ENCODE results near the gene SUCO. TPM values are rescaled to one million over a fixed set of nuclear protein-coding genes. Genes with fewer than 3 reads are reported as not detected.

SUCO gene
- total RNA-seq, 1 experiment from 2014 or later, result 37.4 TPM

DNA sequence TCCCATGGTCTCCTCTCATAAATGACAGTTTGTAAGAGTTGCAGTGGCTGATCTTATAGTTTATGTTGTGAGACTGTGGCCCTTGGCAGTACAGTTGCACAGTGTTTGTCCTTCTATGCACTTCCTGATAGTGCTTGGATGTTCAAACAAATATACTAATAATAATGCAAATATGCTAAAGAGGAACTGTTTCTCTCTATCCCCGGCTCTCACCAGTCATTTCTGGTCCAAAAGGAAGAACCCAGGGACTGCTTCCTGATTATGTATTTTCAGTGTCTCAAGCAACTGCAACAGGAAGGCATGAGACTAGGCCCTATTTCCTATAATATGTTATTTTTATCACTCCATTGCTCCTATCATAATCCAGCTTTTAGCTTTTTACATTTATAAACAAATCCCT is 17.0 kb upstream of the SUCO start:
- ChIA-PET CTCF (no interaction called here), POLR2A (no interaction called here)
- no peak overlapping the region for H3K27ac Mint-ChIP-seq
- no peaks in the 10 kb centered on the region for H3K4me1 Mint-ChIP-seq
- TF ChIP-seq ZNF423 (CRISPR knock-in tag; IDR thresholded peaks at IDR 0.05) (no peak), ZNF219 (CRISPR knock-in tag; IDR thresholded peaks at IDR 0.05; ENCODE audit: borderline replicate concordance) (no peak)
- no peak for DNase-seq (ENCODE audit: low spot score)
- ATAC-seq, result no peak
- no peaks in the 10 kb centered on the region for H3K9me3 Mint-ChIP-seq
- no peak overlapping the region for H3K4me3 Mint-ChIP-seq
- peaks cover 3% of the 10 kb centered on the region; the same call in 1 of the 2 replicates for H3K27me3 Mint-ChIP-seq (ENCODE audit: low read depth)
- H3K36me3 Mint-ChIP-seq, result no peaks in the 10 kb centered on the region

DNA sequence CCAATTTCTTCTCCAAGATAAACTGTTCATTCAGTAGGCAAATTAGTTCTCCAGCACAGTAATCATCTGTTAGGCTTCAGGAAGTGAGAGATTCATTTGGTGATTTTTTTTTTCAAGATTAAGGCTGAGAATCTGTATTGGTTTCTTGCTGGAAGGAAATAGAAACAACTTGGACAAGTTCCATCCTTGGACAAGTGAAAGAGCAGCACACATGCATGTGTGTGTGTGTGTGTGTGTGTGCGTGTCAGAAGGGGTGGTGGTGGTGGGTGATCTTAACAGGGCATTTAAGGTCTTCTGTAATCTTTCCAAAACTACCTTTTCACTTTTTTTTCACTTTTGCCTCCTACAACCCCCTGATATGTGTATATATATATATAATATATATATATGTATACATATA is 15.9 kb upstream of the SUCO start:
- POLR2A ChIA-PET, result no interaction called here
- Mint-ChIP-seq H3K36me3 (no peaks in the 10 kb centered on the region), H3K27ac (no peak overlapping the region), H3K9me3 (no peaks in the 10 kb centered on the region), H3K27me3 (ENCODE audit: low read depth) (peaks cover 3% of the 10 kb centered on the region; the same call in 1 of the 2 replicates), H3K4me1 (no peaks in the 10 kb centered on the region), H3K4me3 (no peak overlapping the region)
- TF ChIP-seq, protein P1, sequence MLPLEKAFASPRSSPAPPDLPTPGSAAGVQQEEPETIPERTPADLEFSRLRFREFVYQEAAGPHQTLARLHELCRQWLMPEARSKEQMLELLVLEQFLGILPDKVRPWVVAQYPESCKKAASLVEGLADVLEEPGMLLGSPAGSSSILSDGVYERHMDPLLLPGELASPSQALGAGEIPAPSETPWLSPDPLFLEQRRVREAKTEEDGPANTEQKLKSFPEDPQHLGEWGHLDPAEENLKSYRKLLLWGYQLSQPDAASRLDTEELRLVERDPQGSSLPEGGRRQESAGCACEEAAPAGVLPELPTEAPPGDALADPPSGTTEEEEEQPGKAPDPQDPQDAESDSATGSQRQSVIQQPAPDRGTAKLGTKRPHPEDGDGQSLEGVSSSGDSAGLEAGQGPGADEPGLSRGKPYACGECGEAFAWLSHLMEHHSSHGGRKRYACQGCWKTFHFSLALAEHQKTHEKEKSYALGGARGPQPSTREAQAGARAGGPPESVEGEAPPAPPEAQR (CRISPR knock-in tag; IDR thresholded peaks at IDR 0.05), result no peak
- no peak for TF ChIP-seq NFATC4 (CRISPR knock-in tag; IDR thresholded peaks at IDR 0.05)
- TF ChIP-seq, protein P2, sequence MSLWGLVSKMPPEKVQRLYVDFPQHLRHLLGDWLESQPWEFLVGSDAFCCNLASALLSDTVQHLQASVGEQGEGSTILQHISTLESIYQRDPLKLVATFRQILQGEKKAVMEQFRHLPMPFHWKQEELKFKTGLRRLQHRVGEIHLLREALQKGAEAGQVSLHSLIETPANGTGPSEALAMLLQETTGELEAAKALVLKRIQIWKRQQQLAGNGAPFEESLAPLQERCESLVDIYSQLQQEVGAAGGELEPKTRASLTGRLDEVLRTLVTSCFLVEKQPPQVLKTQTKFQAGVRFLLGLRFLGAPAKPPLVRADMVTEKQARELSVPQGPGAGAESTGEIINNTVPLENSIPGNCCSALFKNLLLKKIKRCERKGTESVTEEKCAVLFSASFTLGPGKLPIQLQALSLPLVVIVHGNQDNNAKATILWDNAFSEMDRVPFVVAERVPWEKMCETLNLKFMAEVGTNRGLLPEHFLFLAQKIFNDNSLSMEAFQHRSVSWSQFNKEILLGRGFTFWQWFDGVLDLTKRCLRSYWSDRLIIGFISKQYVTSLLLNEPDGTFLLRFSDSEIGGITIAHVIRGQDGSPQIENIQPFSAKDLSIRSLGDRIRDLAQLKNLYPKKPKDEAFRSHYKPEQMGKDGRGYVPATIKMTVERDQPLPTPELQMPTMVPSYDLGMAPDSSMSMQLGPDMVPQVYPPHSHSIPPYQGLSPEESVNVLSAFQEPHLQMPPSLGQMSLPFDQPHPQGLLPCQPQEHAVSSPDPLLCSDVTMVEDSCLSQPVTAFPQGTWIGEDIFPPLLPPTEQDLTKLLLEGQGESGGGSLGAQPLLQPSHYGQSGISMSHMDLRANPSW (CRISPR knock-in tag; conservative IDR thresholded peaks at IDR 0.05; ENCODE audit: low read depth), result no peak
- no peak for TF ChIP-seq NR1H2 (CRISPR knock-in tag; IDR thresholded peaks at IDR 0.05)
- no peak for TF ChIP-seq FOXK1 (CRISPR knock-in tag; IDR thresholded peaks at IDR 0.05)
- TF ChIP-seq, protein P3, sequence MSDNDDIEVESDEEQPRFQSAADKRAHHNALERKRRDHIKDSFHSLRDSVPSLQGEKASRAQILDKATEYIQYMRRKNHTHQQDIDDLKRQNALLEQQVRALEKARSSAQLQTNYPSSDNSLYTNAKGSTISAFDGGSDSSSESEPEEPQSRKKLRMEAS (CRISPR knock-in tag; IDR thresholded peaks at IDR 0.05), result no peak
- CTCF ChIA-PET, result no interaction called here
- no peak for ATAC-seq
- no peak for DNase-seq (ENCODE audit: low spot score)

DNA sequence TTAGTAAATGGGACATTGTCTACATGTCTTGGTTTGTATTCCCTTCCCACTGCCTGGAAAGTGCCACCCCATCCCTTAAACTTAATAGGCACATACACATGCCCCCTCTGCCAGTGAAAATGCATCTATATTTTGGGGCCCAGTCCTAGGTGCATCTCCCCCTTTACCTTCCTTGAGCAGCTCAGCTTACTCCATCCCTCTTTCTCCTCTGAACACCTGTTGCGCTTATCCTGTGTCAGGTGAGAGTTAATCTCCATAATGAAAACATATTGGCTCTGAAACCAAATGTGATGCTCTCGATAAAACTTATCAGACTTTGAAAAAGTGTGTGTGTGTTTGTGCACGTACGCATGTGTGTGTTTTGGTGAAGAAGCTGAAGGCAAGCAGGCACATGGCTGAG is 15.4 kb upstream of the SUCO start:
- H3K4me1 Mint-ChIP-seq, result no peaks in the 10 kb centered on the region
- ATAC-seq, result no peak
- no peaks in the 10 kb centered on the region for H3K9me3 Mint-ChIP-seq
- no peak overlapping the region for H3K27ac Mint-ChIP-seq
- POLR2A ChIA-PET, result no interaction called here
- CTCF ChIA-PET, result no interaction called here
- no peak for DNase-seq (ENCODE audit: low spot score)
- H3K4me3 Mint-ChIP-seq, result no peak overlapping the region
- H3K27me3 Mint-ChIP-seq (ENCODE audit: low read depth), result peaks cover 3% of the 10 kb centered on the region; the same call in 1 of the 2 replicates
- H3K36me3 Mint-ChIP-seq, result no peaks in the 10 kb centered on the region
- no peak for TF ChIP-seq ZNF416 (CRISPR knock-in tag; IDR thresholded peaks at IDR 0.05)
- TF ChIP-seq, protein P4, sequence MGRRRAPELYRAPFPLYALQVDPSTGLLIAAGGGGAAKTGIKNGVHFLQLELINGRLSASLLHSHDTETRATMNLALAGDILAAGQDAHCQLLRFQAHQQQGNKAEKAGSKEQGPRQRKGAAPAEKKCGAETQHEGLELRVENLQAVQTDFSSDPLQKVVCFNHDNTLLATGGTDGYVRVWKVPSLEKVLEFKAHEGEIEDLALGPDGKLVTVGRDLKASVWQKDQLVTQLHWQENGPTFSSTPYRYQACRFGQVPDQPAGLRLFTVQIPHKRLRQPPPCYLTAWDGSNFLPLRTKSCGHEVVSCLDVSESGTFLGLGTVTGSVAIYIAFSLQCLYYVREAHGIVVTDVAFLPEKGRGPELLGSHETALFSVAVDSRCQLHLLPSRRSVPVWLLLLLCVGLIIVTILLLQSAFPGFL (CRISPR knock-in tag; IDR thresholded peaks at IDR 0.05; ENCODE audit: borderline replicate concordance), result no peak
- no peak for TF ChIP-seq ZNF671 (CRISPR knock-in tag; IDR thresholded peaks at IDR 0.05)
- TF ChIP-seq OVOL2 (CRISPR knock-in tag; IDR thresholded peaks at IDR 0.05; ENCODE audit: borderline replicate concordance), result no peak
- TF ChIP-seq SMAD3 (CRISPR knock-in tag; IDR thresholded peaks at IDR 0.05; ENCODE audit: borderline replicate concordance), result no peak
- TF ChIP-seq, protein P5, sequence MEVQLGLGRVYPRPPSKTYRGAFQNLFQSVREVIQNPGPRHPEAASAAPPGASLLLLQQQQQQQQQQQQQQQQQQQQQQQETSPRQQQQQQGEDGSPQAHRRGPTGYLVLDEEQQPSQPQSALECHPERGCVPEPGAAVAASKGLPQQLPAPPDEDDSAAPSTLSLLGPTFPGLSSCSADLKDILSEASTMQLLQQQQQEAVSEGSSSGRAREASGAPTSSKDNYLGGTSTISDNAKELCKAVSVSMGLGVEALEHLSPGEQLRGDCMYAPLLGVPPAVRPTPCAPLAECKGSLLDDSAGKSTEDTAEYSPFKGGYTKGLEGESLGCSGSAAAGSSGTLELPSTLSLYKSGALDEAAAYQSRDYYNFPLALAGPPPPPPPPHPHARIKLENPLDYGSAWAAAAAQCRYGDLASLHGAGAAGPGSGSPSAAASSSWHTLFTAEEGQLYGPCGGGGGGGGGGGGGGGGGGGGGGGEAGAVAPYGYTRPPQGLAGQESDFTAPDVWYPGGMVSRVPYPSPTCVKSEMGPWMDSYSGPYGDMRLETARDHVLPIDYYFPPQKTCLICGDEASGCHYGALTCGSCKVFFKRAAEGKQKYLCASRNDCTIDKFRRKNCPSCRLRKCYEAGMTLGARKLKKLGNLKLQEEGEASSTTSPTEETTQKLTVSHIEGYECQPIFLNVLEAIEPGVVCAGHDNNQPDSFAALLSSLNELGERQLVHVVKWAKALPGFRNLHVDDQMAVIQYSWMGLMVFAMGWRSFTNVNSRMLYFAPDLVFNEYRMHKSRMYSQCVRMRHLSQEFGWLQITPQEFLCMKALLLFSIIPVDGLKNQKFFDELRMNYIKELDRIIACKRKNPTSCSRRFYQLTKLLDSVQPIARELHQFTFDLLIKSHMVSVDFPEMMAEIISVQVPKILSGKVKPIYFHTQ (CRISPR knock-in tag; IDR thresholded peaks at IDR 0.05), result no peak
- TF ChIP-seq RORB (CRISPR knock-in tag; IDR thresholded peaks at IDR 0.05), result no peak
- TF ChIP-seq, protein P2 (CRISPR knock-in tag; conservative IDR thresholded peaks at IDR 0.05; ENCODE audit: low read depth), result no peak
- no peak for TF ChIP-seq KAT7 (CRISPR knock-in tag; IDR thresholded peaks at IDR 0.05; ENCODE audit: borderline replicate concordance)
- TF ChIP-seq ZNF423 (CRISPR knock-in tag; IDR thresholded peaks at IDR 0.05), result no peak
- TF ChIP-seq JAZF1 (CRISPR knock-in tag; IDR thresholded peaks at IDR 0.05), result no peak
- no peak for TF ChIP-seq ZNF219 (CRISPR knock-in tag; IDR thresholded peaks at IDR 0.05; ENCODE audit: borderline replicate concordance)
- TF ChIP-seq, protein P6, sequence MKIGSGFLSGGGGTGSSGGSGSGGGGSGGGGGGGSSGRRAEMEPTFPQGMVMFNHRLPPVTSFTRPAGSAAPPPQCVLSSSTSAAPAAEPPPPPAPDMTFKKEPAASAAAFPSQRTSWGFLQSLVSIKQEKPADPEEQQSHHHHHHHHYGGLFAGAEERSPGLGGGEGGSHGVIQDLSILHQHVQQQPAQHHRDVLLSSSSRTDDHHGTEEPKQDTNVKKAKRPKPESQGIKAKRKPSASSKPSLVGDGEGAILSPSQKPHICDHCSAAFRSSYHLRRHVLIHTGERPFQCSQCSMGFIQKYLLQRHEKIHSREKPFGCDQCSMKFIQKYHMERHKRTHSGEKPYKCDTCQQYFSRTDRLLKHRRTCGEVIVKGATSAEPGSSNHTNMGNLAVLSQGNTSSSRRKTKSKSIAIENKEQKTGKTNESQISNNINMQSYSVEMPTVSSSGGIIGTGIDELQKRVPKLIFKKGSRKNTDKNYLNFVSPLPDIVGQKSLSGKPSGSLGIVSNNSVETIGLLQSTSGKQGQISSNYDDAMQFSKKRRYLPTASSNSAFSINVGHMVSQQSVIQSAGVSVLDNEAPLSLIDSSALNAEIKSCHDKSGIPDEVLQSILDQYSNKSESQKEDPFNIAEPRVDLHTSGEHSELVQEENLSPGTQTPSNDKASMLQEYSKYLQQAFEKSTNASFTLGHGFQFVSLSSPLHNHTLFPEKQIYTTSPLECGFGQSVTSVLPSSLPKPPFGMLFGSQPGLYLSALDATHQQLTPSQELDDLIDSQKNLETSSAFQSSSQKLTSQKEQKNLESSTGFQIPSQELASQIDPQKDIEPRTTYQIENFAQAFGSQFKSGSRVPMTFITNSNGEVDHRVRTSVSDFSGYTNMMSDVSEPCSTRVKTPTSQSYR (CRISPR knock-in tag; IDR thresholded peaks at IDR 0.05), result no peak

Measured in WTC11 (cell line).